Effector CD4-positive, alpha-beta T cell (primary cell): Measurements from ENCODE around the gene MRAS.
"Not testable (repeated sequence)": the region's sequence is repeated elsewhere in the genome, so short reads cannot be mapped to it uniquely, and the experiment has no call there.

Source experiments
- DNase-seq: peaks from one replicate; pipeline ENCODE4 v3.0.0-alpha.2; 2020

MRAS gene

GRCh38 chr3:138426211-138426610 lies 77.8 kb downstream of the MRAS start:
- DNase-seq, result no peak

- DNase-seq, result not testable (repeated sequence)
Observed at GRCh38 chr3:138426754-138427153, 78.4 kb downstream of the MRAS start.

GRCh38 chr3:138429665-138430064 lies 81.3 kb downstream of the MRAS start:
- no peak for DNase-seq

GRCh38 chr3:138432576-138433240 lies 84.3 kb downstream of the MRAS start:
- DNase-seq, result no peak

- DNase-seq, result no peak
Observed at GRCh38 chr3:138433892-138434275, 85.5 kb downstream of the MRAS start.

GRCh38 chr3:138434276-138434874 lies 86.0 kb downstream of the MRAS start, which contains the start of gene ESYT3:
TSS of gene ESYT3 (plus strand) at chr3:138434616. CDS start at chr3:138434799, 183 bp downstream.
- DNase-seq, result no peak

GRCh38 chr3:138434875-138435772 lies 86.7 kb downstream of the MRAS start:
- no peak for DNase-seq

- DNase-seq, result no peak
Observed at GRCh38 chr3:138435840-138436239, 87.5 kb downstream of the MRAS start.

GRCh38 chr3:138437281-138437680 lies 88.9 kb downstream of the MRAS start:
- no peak for DNase-seq

GRCh38 chr3:138438896-138439295 lies 90.5 kb downstream of the MRAS start:
- no peak for DNase-seq

GRCh38 chr3:138439646-138440045 lies 91.3 kb downstream of the MRAS start:
- no peak for DNase-seq

GRCh38 chr3:138440121-138440521 lies 91.7 kb downstream of the MRAS start:
- DNase-seq, result no peak

- DNase-seq, result no peak
Observed at GRCh38 chr3:138440596-138440995, 92.2 kb downstream of the MRAS start.

GRCh38 chr3:138441256-138441655 lies 92.9 kb downstream of the MRAS start:
- DNase-seq, result no peak

- DNase-seq, result no peak
Observed at GRCh38 chr3:138441742-138442141, 93.4 kb downstream of the MRAS start.

- no peak for DNase-seq
Observed at GRCh38 chr3:138442433-138442832, 94.1 kb downstream of the MRAS start.

- no peak for DNase-seq
Observed at GRCh38 chr3:138443091-138443490, 94.7 kb downstream of the MRAS start.

GRCh38 chr3:138443521-138444503 lies 95.4 kb downstream of the MRAS start:
- no peak for DNase-seq

- no peak for DNase-seq
Observed at GRCh38 chr3:138445236-138445635, 96.9 kb downstream of the MRAS start.

- no peak for DNase-seq
Observed at GRCh38 chr3:138445654-138446053, 97.3 kb downstream of the MRAS start.

GRCh38 chr3:138448631-138449030 lies 100.3 kb downstream of the MRAS start:
- DNase-seq, result no peak

GRCh38 chr3:138449490-138449889 lies 101.1 kb downstream of the MRAS start:
- no peak for DNase-seq
